DND-41 (cell line): ENCODE measurements around the gene LGALS3.

Experiments used
- EZH2 ChIP-seq: IDR thresholded peaks from 3 replicates; pipeline ENCODE4 v1.6.1; 2012; ENCODE audit warnings: borderline replicate concordance, low read depth, mild to moderate bottlenecking, moderate library complexity, low read length, inconsistent platforms; ENCODE audit not compliant: severe bottlenecking
- TF ChIP-seq, protein P1 (sequence below): IDR thresholded peaks from 2 replicates; pipeline ENCODE4 v1.5.1; 2012; ENCODE audit warnings: borderline replicate concordance, low read length, moderate library complexity, mild to moderate bottlenecking; ENCODE audit not compliant: poor library complexity, severe bottlenecking; ENCODE audit errors: extremely low read depth

DNA sequence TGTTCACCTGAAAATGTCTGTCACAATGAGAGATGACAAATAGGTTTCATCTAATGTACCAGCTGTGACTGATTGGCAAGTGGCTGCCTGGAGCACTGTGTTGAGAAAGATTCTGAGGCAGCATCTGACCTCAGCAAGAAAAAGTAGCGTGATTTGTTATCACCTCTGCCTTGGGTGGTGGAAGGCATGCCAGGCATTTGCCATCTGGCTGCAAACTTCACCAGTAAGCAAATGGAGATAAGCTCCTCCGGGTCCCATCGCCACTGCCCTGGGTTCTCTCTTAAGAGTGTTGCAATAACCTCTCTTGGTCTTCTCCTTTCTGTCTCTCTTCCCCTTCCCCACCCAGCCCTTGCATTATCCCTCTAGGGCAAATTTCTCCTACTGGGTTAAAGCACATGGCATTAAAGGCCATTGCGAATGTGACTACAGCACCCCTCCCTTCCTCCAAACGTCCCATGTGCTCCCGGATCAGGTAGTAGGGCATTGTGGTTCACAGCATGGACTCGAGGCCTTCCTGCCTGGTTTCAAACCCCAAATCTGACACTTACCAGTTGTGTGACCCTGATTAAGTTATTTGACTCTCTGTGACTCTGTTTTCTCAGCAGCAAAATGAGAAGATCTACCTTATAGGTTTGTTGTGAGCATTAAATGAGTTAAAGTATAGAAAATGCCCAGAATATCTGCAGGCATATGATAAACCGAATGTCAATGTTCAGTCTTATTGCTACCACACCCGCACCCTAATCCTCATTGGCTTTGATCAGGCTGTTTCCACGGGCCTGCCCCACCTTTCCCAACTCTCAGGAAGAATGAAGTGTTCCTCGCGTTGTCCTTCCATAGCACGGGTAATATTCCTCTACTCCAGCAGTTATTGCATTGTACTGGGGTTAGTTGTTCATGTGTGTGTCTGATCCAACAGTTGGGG is 8.2 kb upstream of the LGALS3 start:
- TF ChIP-seq, protein P1, sequence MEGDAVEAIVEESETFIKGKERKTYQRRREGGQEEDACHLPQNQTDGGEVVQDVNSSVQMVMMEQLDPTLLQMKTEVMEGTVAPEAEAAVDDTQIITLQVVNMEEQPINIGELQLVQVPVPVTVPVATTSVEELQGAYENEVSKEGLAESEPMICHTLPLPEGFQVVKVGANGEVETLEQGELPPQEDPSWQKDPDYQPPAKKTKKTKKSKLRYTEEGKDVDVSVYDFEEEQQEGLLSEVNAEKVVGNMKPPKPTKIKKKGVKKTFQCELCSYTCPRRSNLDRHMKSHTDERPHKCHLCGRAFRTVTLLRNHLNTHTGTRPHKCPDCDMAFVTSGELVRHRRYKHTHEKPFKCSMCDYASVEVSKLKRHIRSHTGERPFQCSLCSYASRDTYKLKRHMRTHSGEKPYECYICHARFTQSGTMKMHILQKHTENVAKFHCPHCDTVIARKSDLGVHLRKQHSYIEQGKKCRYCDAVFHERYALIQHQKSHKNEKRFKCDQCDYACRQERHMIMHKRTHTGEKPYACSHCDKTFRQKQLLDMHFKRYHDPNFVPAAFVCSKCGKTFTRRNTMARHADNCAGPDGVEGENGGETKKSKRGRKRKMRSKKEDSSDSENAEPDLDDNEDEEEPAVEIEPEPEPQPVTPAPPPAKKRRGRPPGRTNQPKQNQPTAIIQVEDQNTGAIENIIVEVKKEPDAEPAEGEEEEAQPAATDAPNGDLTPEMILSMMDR: no peak
- TF ChIP-seq EZH2: no peak
